GM23338 (cell line): ENCODE measurements around the gene CBX5. TPM values are rescaled to one million over a fixed set of nuclear protein-coding genes. Genes with fewer than 3 reads are reported as not detected.

Experiments
- ATAC-seq: fragments of 200-7000 bp; cut with Tn5 transposase; 3 replicates; pipeline ENCODE4 v1.9.1; 2020
- DNase-seq: peaks from one replicate; pipeline ENCODE4 v3.0.0-alpha.2; 2015; ENCODE audit warnings: low spot score
- H2AFZ ChIP-seq: fragments of 200-600 bp; sonication (generic); 2 replicates; pipeline ENCODE4 v1.8.0; 2016; ENCODE audit warnings: antibody characterized with exemption, mild to moderate bottlenecking, moderate library complexity
- H3F3A ChIP-seq: fragments of 200-600 bp; sonication (generic); replicated peaks from 2 replicates; pipeline ENCODE4 v1.8.0; 2017; ENCODE audit warnings: antibody characterized with exemption, mixed run types, low read depth
- H3K27ac ChIP-seq: fragments of 200-600 bp; sonication (generic); 2 replicates; pipeline ENCODE4 v1.6.1; 2016; ENCODE audit warnings: low read depth
- H3K27me3 ChIP-seq: fragments of 200-600 bp; sonication (generic); 2 replicates; pipeline ENCODE4 v1.8.0; 2016; ENCODE audit warnings: mild to moderate bottlenecking, mixed run types, moderate library complexity; ENCODE audit not compliant: insufficient read depth
- H3K36me3 ChIP-seq: fragments of 200-600 bp; sonication (generic); 2 replicates; pipeline ENCODE4 v1.8.0; 2016; ENCODE audit warnings: mild to moderate bottlenecking; ENCODE audit not compliant: insufficient read depth
- H3K4me1 ChIP-seq: fragments of 200-600 bp; sonication (generic); 2 replicates; pipeline ENCODE4 v1.8.0; 2016; ENCODE audit warnings: mild to moderate bottlenecking, moderate library complexity; ENCODE audit not compliant: insufficient read depth
- H3K4me2 ChIP-seq: fragments of 200-600 bp; sonication (generic); 2 replicates; pipeline ENCODE4 v1.7.1; 2017; ENCODE audit warnings: mixed run types
- H3K4me3 ChIP-seq: fragments of 200-600 bp; sonication (generic); 2 replicates; pipeline ENCODE4 v1.6.1; 2016; ENCODE audit warnings: mixed run types
- H3K79me2 ChIP-seq: fragments of 200-600 bp; sonication (generic); replicated peaks from 2 replicates; pipeline ENCODE4 v1.8.0; 2017; ENCODE audit warnings: mild to moderate bottlenecking; ENCODE audit not compliant: insufficient read depth
- H3K9me2 ChIP-seq: fragments of 200-600 bp; sonication (generic); 2 replicates; pipeline ENCODE4 v1.8.0; 2017; ENCODE audit not compliant: insufficient read depth
- H4K20me1 ChIP-seq: fragments of 200-600 bp; sonication (generic); replicated peaks from 2 replicates; pipeline ENCODE4 v1.8.0; 2017; ENCODE audit warnings: mild to moderate bottlenecking; ENCODE audit not compliant: insufficient read depth
- H3K27ac Mint-ChIP-seq: 2 replicates; pipeline ENCODE4 v1.8.0; 2020; ENCODE audit warnings: inconsistent platforms, mild to moderate bottlenecking, moderate library complexity, mixed read lengths
- H3K27me3 Mint-ChIP-seq: 3 replicates; pipeline ENCODE4 v1.8.0; 2022; ENCODE audit warnings: low read depth, mild to moderate bottlenecking, moderate library complexity, mixed read lengths, inconsistent platforms; ENCODE audit not compliant: insufficient read depth, poor library complexity
- H3K36me3 Mint-ChIP-seq: 3 replicates; pipeline ENCODE4 v1.8.0; 2021; ENCODE audit warnings: low read depth, mild to moderate bottlenecking, inconsistent platforms, moderate library complexity, mixed read lengths
- H3K4me1 Mint-ChIP-seq: 3 replicates; pipeline ENCODE4 v1.8.0; 2020; ENCODE audit warnings: mild to moderate bottlenecking, inconsistent platforms, mixed read lengths
- H3K4me3 Mint-ChIP-seq: 3 replicates; pipeline ENCODE4 v1.8.0; 2021; ENCODE audit warnings: moderate library complexity, mild to moderate bottlenecking, inconsistent platforms, mixed read lengths
- H3K9me3 Mint-ChIP-seq: 3 replicates; pipeline ENCODE4 v1.8.0; 2020; ENCODE audit warnings: moderate library complexity, mild to moderate bottlenecking, inconsistent platforms, mixed read lengths
- EZH2 ChIP-seq: fragments of 200-600 bp; sonication (generic); IDR thresholded peaks from one replicate; pipeline ENCODE4 v1.8.0; 2017; ENCODE audit warnings: antibody characterized with exemption, mild to moderate bottlenecking, low read depth; ENCODE audit not compliant: unreplicated experiment
- EZH2phosphoT487 ChIP-seq: fragments of 200-600 bp; sonication (generic); IDR thresholded peaks from one replicate; pipeline ENCODE4 v1.8.1; 2018; ENCODE audit warnings: antibody characterized with exemption; ENCODE audit not compliant: unreplicated experiment
- JUNB ChIP-seq: IDR thresholded peaks from one replicate; pipeline ENCODE4 v1.6.1; 2016; ENCODE audit warnings: antibody characterized with exemption; ENCODE audit not compliant: unreplicated experiment
- NANOG ChIP-seq: IDR thresholded peaks from 2 replicates; pipeline ENCODE4 v1.6.1; 2016; ENCODE audit warnings: antibody characterized with exemption, borderline replicate concordance
- STAT1 ChIP-seq: IDR thresholded peaks from one replicate; pipeline ENCODE4 v1.6.1; 2016; ENCODE audit warnings: antibody characterized with exemption; ENCODE audit not compliant: unreplicated experiment
- ZNF114 ChIP-seq: fragments of 250-450 bp; sonication (Bioruptor Pico); IDR thresholded peaks from 2 replicates; pipeline ENCODE4 v1.5.0; 2020; ENCODE audit warnings: mild to moderate bottlenecking, moderate library complexity
- ZNF331 ChIP-seq: fragments of 250-450 bp; sonication (Bioruptor Pico); IDR thresholded peaks from 2 replicates; pipeline ENCODE4 v1.5.0; 2020; ENCODE audit warnings: low read depth, mild to moderate bottlenecking, moderate library complexity
- polyA plus RNA-seq: library from polyadenylated mRNA; unstranded; fragments of >200 nt; fragmentation: Nextera tagmentation; extraction: Ambion mirVana; gene quantifications from 2 replicates; pipeline ENCODE4 v1.2.1, GENCODE V29; 2016
- total RNA-seq: library from RNA; depleted of rRNA; stranded (reverse); fragments of >200 nt; shearing (Covaris generic); gene quantifications from 2 replicates; pipeline ENCODE4 v1.2.3, GENCODE V29; 2014
- TF ChIP-seq, protein P1 (sequence below): IDR thresholded peaks from one replicate; pipeline ENCODE4 v1.6.1; 2018; ENCODE audit warnings: antibody characterized with exemption; ENCODE audit not compliant: unreplicated experiment
- TF ChIP-seq, protein P2 (sequence below): IDR thresholded peaks from 2 replicates; pipeline ENCODE4 v1.6.1; 2016; ENCODE audit warnings: antibody characterized with exemption

The CBX5 gene
- total and polyA plus RNA-seq, 2 experiments from 2014 or later: 152 to 212 TPM

DNA sequence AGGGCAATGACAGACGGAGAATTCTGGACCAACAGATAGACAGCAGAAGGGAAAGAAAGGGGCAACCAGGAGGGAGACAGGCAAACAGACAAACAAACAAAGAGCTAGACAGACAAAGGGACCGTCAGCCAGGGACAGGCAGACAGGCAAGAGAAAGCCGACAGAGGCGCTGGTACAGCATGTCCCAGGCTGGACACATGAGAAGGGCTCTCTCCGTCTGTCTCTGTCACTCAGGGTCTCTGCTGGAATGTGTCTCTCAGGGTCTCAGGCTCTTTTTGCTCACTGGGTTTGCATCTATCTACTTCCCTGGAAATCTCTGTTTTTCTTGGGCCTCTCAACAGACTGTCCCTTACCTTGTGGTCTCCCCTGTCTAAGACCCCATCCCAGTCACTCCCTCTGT is 82.9 kb downstream of the CBX5 start:
- Histone ChIP-seq H3K36me3 (no peaks in the 10 kb centered on the region), H3K4me1 (peaks cover 20% of the 10 kb centered on the region), H3K4me2 (0 out of 2 replicates have a peak overlapping the region, but pooled peaks have one; percentile 26), H3K9me2 (no peaks in the 10 kb centered on the region), H3F3A (peaks cover 8% of the 10 kb centered on the region), H3K27ac (no peak overlapping the region), H3K27me3 (peaks cover 92% of the 10 kb centered on the region), H3K4me3 (no peak overlapping the region), H4K20me1 (no peaks in the 10 kb centered on the region), H3K79me2 (no peaks in the 10 kb centered on the region), H2AFZ (peak overlapping the region; percentile 85; the same call in 1 of the 2 replicates)
- H3K4me3 Mint-ChIP-seq: no peak overlapping the region; the same call in 2 of the 3 replicates
- H3K27me3 Mint-ChIP-seq: peaks cover 64% of the 10 kb centered on the region
- no peaks in the 10 kb centered on the region for H3K36me3 Mint-ChIP-seq
- no peak for TF ChIP-seq ZNF114 (CRISPR knock-in tag)
- no peak for TF ChIP-seq EZH2
- DNase-seq (no peak), ATAC-seq (peak; percentile 5)
- H3K27ac Mint-ChIP-seq: no peak overlapping the region
- no peaks in the 10 kb centered on the region; the same call in 2 of the 3 replicates for H3K9me3 Mint-ChIP-seq
- peaks cover 21% of the 10 kb centered on the region for H3K4me1 Mint-ChIP-seq

DNA sequence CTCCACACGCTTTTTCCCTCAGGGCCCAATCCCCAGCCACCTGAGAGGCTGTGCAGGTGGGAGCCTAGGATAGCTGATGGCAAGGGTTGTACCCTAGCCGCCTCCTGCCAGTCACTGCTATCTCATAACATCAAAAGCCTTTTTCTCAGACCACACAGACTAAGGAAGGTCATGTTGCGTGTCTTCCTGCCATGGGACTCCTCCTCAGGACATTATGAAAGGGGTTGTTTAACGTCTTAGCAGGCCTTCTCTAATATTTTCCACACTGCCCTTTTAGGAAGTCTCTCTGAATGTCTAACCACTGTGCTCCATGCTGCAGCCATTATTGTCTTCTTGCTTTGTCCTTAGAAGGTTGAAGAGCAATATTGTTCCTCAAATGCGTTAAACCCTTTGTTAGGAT is 83.5 kb downstream of the CBX5 start:
- DNase-seq: no peak
- peaks cover 64% of the 10 kb centered on the region for H3K27me3 Mint-ChIP-seq
- no peak overlapping the region; the same call in 2 of the 3 replicates for H3K4me3 Mint-ChIP-seq
- TF ChIP-seq ZNF331 (CRISPR knock-in tag) (no peak), STAT1 (no peak)
- TF ChIP-seq, protein P1, sequence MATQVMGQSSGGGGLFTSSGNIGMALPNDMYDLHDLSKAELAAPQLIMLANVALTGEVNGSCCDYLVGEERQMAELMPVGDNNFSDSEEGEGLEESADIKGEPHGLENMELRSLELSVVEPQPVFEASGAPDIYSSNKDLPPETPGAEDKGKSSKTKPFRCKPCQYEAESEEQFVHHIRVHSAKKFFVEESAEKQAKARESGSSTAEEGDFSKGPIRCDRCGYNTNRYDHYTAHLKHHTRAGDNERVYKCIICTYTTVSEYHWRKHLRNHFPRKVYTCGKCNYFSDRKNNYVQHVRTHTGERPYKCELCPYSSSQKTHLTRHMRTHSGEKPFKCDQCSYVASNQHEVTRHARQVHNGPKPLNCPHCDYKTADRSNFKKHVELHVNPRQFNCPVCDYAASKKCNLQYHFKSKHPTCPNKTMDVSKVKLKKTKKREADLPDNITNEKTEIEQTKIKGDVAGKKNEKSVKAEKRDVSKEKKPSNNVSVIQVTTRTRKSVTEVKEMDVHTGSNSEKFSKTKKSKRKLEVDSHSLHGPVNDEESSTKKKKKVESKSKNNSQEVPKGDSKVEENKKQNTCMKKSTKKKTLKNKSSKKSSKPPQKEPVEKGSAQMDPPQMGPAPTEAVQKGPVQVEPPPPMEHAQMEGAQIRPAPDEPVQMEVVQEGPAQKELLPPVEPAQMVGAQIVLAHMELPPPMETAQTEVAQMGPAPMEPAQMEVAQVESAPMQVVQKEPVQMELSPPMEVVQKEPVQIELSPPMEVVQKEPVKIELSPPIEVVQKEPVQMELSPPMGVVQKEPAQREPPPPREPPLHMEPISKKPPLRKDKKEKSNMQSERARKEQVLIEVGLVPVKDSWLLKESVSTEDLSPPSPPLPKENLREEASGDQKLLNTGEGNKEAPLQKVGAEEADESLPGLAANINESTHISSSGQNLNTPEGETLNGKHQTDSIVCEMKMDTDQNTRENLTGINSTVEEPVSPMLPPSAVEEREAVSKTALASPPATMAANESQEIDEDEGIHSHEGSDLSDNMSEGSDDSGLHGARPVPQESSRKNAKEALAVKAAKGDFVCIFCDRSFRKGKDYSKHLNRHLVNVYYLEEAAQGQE: no peak
- H2AFZ ChIP-seq: no peak overlapping the region
- peaks cover 91% of the 10 kb centered on the region for H3K27me3 ChIP-seq
- ATAC-seq: no peak
- H3K4me1 Mint-ChIP-seq: peaks cover 21% of the 10 kb centered on the region
- peaks cover 8% of the 10 kb centered on the region for H3F3A ChIP-seq
- no peaks in the 10 kb centered on the region; the same call in 2 of the 3 replicates for H3K9me3 Mint-ChIP-seq
- no peak overlapping the region for H3K4me3 ChIP-seq
- H4K20me1 ChIP-seq: no peaks in the 10 kb centered on the region
- no peaks in the 10 kb centered on the region for H3K36me3 Mint-ChIP-seq
- no peak overlapping the region for H3K4me2 ChIP-seq
- no peaks in the 10 kb centered on the region for H3K79me2 ChIP-seq
- H3K4me1 ChIP-seq: peaks cover 20% of the 10 kb centered on the region
- no peak overlapping the region for H3K27ac Mint-ChIP-seq
- H3K27ac ChIP-seq: no peak overlapping the region
- H3K9me2 ChIP-seq: no peaks in the 10 kb centered on the region
- no peaks in the 10 kb centered on the region for H3K36me3 ChIP-seq

DNA sequence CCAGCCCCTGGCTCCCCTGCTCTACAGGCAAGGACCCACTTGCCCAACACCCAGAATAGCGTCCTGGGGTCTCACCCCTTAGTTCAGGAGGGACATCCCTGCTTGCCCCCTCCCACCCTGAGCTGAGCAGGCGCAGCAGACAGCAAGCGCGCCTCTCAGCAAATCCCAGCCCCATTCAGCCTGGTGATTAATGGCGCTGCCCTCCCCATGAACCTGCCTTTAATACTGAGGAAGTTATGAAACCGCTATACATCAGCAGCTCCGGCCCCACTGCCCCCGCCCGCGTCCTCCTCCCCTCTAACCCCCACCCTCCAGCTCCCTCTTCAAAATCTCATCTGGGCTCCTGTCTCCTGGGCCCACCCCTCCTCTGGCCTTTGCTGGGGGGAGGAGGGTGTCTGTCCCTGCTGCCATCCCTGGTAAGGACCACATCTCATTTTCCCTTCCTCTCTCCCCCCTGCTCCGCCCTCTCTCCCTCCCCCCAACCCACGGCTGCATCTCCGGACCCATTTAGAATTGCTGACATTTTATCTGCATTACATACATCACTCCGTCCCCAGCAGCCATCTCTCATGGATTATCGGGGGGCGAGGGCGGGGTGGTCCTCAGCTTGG is 84.1 kb downstream of the CBX5 start:
- DNase-seq (no peak), ATAC-seq (no peak)
- H3K27me3 Mint-ChIP-seq: peaks cover 64% of the 10 kb centered on the region
- H3K4me1 Mint-ChIP-seq: peaks cover 23% of the 10 kb centered on the region
- Histone ChIP-seq H2AFZ (no peak overlapping the region), H3K27me3 (peaks cover 91% of the 10 kb centered on the region), H3K4me3 (no peak overlapping the region), H3K27ac (no peak overlapping the region), H3F3A (peaks cover 5% of the 10 kb centered on the region), H3K4me1 (peaks cover 20% of the 10 kb centered on the region), H3K79me2 (no peaks in the 10 kb centered on the region), H4K20me1 (no peaks in the 10 kb centered on the region), H3K9me2 (no peaks in the 10 kb centered on the region), H3K36me3 (no peaks in the 10 kb centered on the region), H3K4me2 (no peak overlapping the region)
- no peak overlapping the region for H3K27ac Mint-ChIP-seq
- H3K9me3 Mint-ChIP-seq: no peaks in the 10 kb centered on the region; the same call in 2 of the 3 replicates
- no peak overlapping the region for H3K4me3 Mint-ChIP-seq
- no peaks in the 10 kb centered on the region for H3K36me3 Mint-ChIP-seq
- TF ChIP-seq EZH2phosphoT487 (no peak), JUNB (no peak), NANOG (no peak)
- TF ChIP-seq, protein P2, sequence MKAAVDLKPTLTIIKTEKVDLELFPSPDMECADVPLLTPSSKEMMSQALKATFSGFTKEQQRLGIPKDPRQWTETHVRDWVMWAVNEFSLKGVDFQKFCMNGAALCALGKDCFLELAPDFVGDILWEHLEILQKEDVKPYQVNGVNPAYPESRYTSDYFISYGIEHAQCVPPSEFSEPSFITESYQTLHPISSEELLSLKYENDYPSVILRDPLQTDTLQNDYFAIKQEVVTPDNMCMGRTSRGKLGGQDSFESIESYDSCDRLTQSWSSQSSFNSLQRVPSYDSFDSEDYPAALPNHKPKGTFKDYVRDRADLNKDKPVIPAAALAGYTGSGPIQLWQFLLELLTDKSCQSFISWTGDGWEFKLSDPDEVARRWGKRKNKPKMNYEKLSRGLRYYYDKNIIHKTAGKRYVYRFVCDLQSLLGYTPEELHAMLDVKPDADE: no peak
